ENCODE results near the gene EGF.

- TF ChIP-seq, protein P1, sequence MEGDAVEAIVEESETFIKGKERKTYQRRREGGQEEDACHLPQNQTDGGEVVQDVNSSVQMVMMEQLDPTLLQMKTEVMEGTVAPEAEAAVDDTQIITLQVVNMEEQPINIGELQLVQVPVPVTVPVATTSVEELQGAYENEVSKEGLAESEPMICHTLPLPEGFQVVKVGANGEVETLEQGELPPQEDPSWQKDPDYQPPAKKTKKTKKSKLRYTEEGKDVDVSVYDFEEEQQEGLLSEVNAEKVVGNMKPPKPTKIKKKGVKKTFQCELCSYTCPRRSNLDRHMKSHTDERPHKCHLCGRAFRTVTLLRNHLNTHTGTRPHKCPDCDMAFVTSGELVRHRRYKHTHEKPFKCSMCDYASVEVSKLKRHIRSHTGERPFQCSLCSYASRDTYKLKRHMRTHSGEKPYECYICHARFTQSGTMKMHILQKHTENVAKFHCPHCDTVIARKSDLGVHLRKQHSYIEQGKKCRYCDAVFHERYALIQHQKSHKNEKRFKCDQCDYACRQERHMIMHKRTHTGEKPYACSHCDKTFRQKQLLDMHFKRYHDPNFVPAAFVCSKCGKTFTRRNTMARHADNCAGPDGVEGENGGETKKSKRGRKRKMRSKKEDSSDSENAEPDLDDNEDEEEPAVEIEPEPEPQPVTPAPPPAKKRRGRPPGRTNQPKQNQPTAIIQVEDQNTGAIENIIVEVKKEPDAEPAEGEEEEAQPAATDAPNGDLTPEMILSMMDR (IDR thresholded peaks at IDR 0.05; ENCODE audit: low read length) = no peak
- no peak for TF ChIP-seq EZH2 (IDR thresholded peaks at IDR 0.05; ENCODE audit: borderline replicate concordance, low read length)
These were observed 83.8 kb downstream of the EGF start for GRCh38 chr4:109996526-109996925.

All from OCI-LY1 (cell line).